GM19328 (cell line): ENCODE measurements around the gene ZDHHC11B.
"Not testable (repeated sequence)": the region's sequence is repeated elsewhere in the genome, so short reads cannot be mapped to it uniquely, and the experiment has no call there.

ENCODE experiments used
- ATAC-seq: cut with Tn5 transposase; IDR thresholded peaks from one replicate; pipeline ENCODE4 v1.9.1; 2021; ENCODE audit warnings: mild to moderate bottlenecking, moderate library complexity; ENCODE audit not compliant: unreplicated experiment

ZDHHC11B gene

GRCh38 chr5:723309-723708 lies 61.2 kb downstream of the ZDHHC11B start:
- ATAC-seq: not testable (repeated sequence)

GRCh38 chr5:719379-719778 lies 65.2 kb downstream of the ZDHHC11B start:
- ATAC-seq: not testable (repeated sequence)

- ATAC-seq: no peak
Measured at GRCh38 chr5:717143-717542, 67.4 kb downstream of the ZDHHC11B start.

- ATAC-seq: not testable (repeated sequence)
Measured at GRCh38 chr5:716740-717139, 67.8 kb downstream of the ZDHHC11B start.

GRCh38 chr5:715636-716035 lies 68.9 kb downstream of the ZDHHC11B start:
- ATAC-seq: not testable (repeated sequence)

GRCh38 chr5:714215-715118 lies 70.1 kb downstream of the ZDHHC11B start:
- ATAC-seq: not testable (repeated sequence)

GRCh38 chr5:713686-714085 lies 70.8 kb downstream of the ZDHHC11B start:
- not testable (repeated sequence) for ATAC-seq

- ATAC-seq: not testable (repeated sequence)
Measured at GRCh38 chr5:708848-709517, 75.5 kb downstream of the ZDHHC11B start.

GRCh38 chr5:708374-708773 lies 76.2 kb downstream of the ZDHHC11B start:
- not testable (repeated sequence) for ATAC-seq

GRCh38 chr5:706127-706526 lies 78.4 kb downstream of the ZDHHC11B start:
- ATAC-seq: not testable (repeated sequence)

- ATAC-seq: not testable (repeated sequence)
Measured at GRCh38 chr5:696753-697702, 87.5 kb downstream of the ZDHHC11B start.

- not testable (repeated sequence) for ATAC-seq
Measured at GRCh38 chr5:696191-696590, 88.3 kb downstream of the ZDHHC11B start.

GRCh38 chr5:695475-695874 lies 89.1 kb downstream of the ZDHHC11B start:
- not testable (repeated sequence) for ATAC-seq

GRCh38 chr5:694042-694431 lies 90.5 kb downstream of the ZDHHC11B start:
- not testable (repeated sequence) for ATAC-seq

GRCh38 chr5:693271-694041 lies 91.1 kb downstream of the ZDHHC11B start, which contains the start of gene TPPP:
TPPP (minus strand) TSS chr5:693352; CDS start chr5:678060, 15,292 bp downstream.
- peak; percentile 72 for ATAC-seq

- peak; percentile 22 for ATAC-seq
Measured at GRCh38 chr5:692529-693041, 91.9 kb downstream of the ZDHHC11B start.

GRCh38 chr5:691817-692528 lies 92.6 kb downstream of the ZDHHC11B start:
- ATAC-seq: no peak

GRCh38 chr5:691049-691448 lies 93.5 kb downstream of the ZDHHC11B start:
- ATAC-seq: not testable (repeated sequence)

GRCh38 chr5:690293-690692 lies 94.2 kb downstream of the ZDHHC11B start:
- ATAC-seq: not testable (repeated sequence)
